IMR-90 (cell line): Measurements from ENCODE around the gene MCTP2. TPM values are rescaled to one million over a fixed set of nuclear protein-coding genes. Genes with fewer than 3 reads are reported as not detected.

Source experiments
- ATAC-seq: fragments of 200-7000 bp; cut with Tn5 transposase; 2 replicates; pipeline ENCODE4 v1.9.1; 2020; ENCODE audit warnings: low read depth, mild to moderate bottlenecking, moderate library complexity
- BruUV-seq: library from RNA; stranded (reverse); fragments of 400-500 nt; replicated peaks from 2 replicates; lab custom pipeline; 2021; lab: Mats Ljungman, UMichigan
- CTCF ChIA-PET: fragments of 300-600 bp; formaldehyde crosslinking; extraction: SDS; loops from one replicate; lab custom pipeline; 2021; ENCODE audit warnings: antibody characterized with exemption; lab: Yijun Ruan, JAX
- POLR2A ChIA-PET: fragments of 300-600 bp; sonication (Branson Sonifier 250); formaldehyde crosslinking; loops from one replicate; lab custom pipeline; 2022; ENCODE audit warnings: antibody characterized with exemption; ENCODE audit not compliant: unreplicated experiment; lab: Charles Lee
- DNase-seq: peaks from one replicate; pipeline ENCODE4 v3.0.0; 2013
- H2AFZ ChIP-seq: replicated peaks from 2 replicates; pipeline ENCODE3; 2013; ENCODE audit warnings: low read length, mild to moderate bottlenecking; ENCODE audit not compliant: poor library complexity
- H2AK5ac ChIP-seq: 2 replicates; pipeline ENCODE4 v1.6.1; 2013; ENCODE audit warnings: low read depth, low read length, inconsistent platforms
- H2AK9ac ChIP-seq: replicated peaks from 2 replicates; pipeline ENCODE3; 2013; ENCODE audit warnings: mild to moderate bottlenecking, low read depth, low read length, moderate library complexity; ENCODE audit not compliant: poor library complexity
- H2BK120ac ChIP-seq: 2 replicates; pipeline ENCODE4 v1.6.1; 2013; ENCODE audit warnings: low read depth, low read length, inconsistent platforms
- H2BK15ac ChIP-seq: 3 replicates; pipeline ENCODE4 v1.6.1; 2013; ENCODE audit warnings: low read depth, low read length, inconsistent platforms
- H2BK20ac ChIP-seq: 2 replicates; pipeline ENCODE4 v1.6.1; 2013; ENCODE audit warnings: low read depth, mild to moderate bottlenecking, inconsistent platforms, low read length, moderate library complexity
- H2BK5ac ChIP-seq: 2 replicates; pipeline ENCODE4 v1.6.1; 2013; ENCODE audit warnings: mild to moderate bottlenecking, low read depth, low read length, inconsistent platforms; ENCODE audit not compliant: poor library complexity, severe bottlenecking
- H3K14ac ChIP-seq: replicated peaks from 2 replicates; pipeline ENCODE4 v1.6.1; 2013; ENCODE audit warnings: low read depth, low read length, inconsistent platforms
- H3K18ac ChIP-seq: 2 replicates; pipeline ENCODE4 v1.6.1; 2013; ENCODE audit warnings: low read depth, low read length, control low read depth
- H3K23ac ChIP-seq: 2 replicates; pipeline ENCODE4 v1.6.1; 2013; ENCODE audit warnings: low read depth, low read length, inconsistent platforms
- H3K27ac ChIP-seq: 2 replicates; pipeline ENCODE4 v1.5.1; 2013; ENCODE audit warnings: mild to moderate bottlenecking, control low read depth, low read length; ENCODE audit not compliant: insufficient read depth
- H3K27me3 ChIP-seq: 2 replicates; pipeline ENCODE4 v1.6.1; 2013; ENCODE audit warnings: low read length; ENCODE audit not compliant: control insufficient read depth, insufficient read depth
- H3K36me3 ChIP-seq: 2 replicates; pipeline ENCODE4 v1.6.1; 2013; ENCODE audit warnings: low read length, mixed read lengths; ENCODE audit not compliant: control insufficient read depth, insufficient read depth
- H3K4ac ChIP-seq: 2 replicates; pipeline ENCODE4 v1.6.1; 2013; ENCODE audit warnings: low read depth, low read length, inconsistent platforms
- H3K4me1 ChIP-seq: 2 replicates; pipeline ENCODE4 v1.6.1; 2013; ENCODE audit warnings: low read length, mixed read lengths; ENCODE audit not compliant: control insufficient read depth, insufficient read depth
- H3K4me2 ChIP-seq: 2 replicates; pipeline ENCODE4 v1.6.1; 2013; ENCODE audit warnings: low read depth, mild to moderate bottlenecking, control low read depth, low read length, moderate library complexity
- H3K4me3 ChIP-seq: 2 replicates; pipeline ENCODE4 v1.5.1; 2013; ENCODE audit warnings: low read depth, mild to moderate bottlenecking, control low read depth, low read length, moderate library complexity; ENCODE audit not compliant: insufficient read depth
- H3K56ac ChIP-seq: 2 replicates; pipeline ENCODE4 v1.6.1; 2013; ENCODE audit warnings: low read length, inconsistent platforms; ENCODE audit not compliant: insufficient read depth; ENCODE audit errors: extremely low read depth
- H3K79me1 ChIP-seq, 2 experiments: 2 replicates each; pipeline ENCODE4 v1.6.1; 2013; ENCODE audit warnings: low read length in 2 of 2, inconsistent platforms in 1 of 2, low read depth in 1 of 2
- H3K9ac ChIP-seq: 2 replicates; pipeline ENCODE4 v1.6.1; 2013; ENCODE audit warnings: low read depth, low read length, control low read depth
- H3K9me1 ChIP-seq: 2 replicates; pipeline ENCODE4 v1.6.1; 2013; ENCODE audit warnings: low read length, inconsistent platforms; ENCODE audit not compliant: insufficient read depth
- H3K9me3 ChIP-seq: 2 replicates; pipeline ENCODE4 v1.6.1; 2013; ENCODE audit warnings: low read length; ENCODE audit not compliant: control insufficient read depth, insufficient read depth
- H4K20me1 ChIP-seq: 2 replicates; pipeline ENCODE4 v1.6.1; 2013; ENCODE audit warnings: low read length, inconsistent platforms; ENCODE audit not compliant: insufficient read depth
- H4K5ac ChIP-seq: 2 replicates; pipeline ENCODE4 v1.6.1; 2013; ENCODE audit warnings: mild to moderate bottlenecking, low read depth, low read length, control low read depth
- H4K8ac ChIP-seq, 2 experiments: 2 replicates each; pipeline ENCODE4 v1.6.1; 2013; ENCODE audit warnings: low read depth in 2 of 2, low read length in 2 of 2, control low read depth in 1 of 2, inconsistent platforms in 1 of 2
- H4K91ac ChIP-seq: 2 replicates; pipeline ENCODE4 v1.6.1; 2013; ENCODE audit warnings: low read depth, low read length, inconsistent platforms; ENCODE audit not compliant: insufficient read depth
- BHLHE40 ChIP-seq: fragments of 150-350 bp; IDR thresholded peaks from 2 replicates; pipeline ENCODE4 v1.6.1; 2016; ENCODE audit warnings: mild to moderate bottlenecking, low read depth, low read length
- CEBPB ChIP-seq: IDR thresholded peaks from 2 replicates; pipeline ENCODE4 v1.6.1; 2012; ENCODE audit warnings: low read depth, low read length, improper control_type of control experiment
- CHD1 ChIP-seq: IDR thresholded peaks from 2 replicates; pipeline ENCODE4 v1.6.1; 2012; ENCODE audit warnings: low read depth, low read length, improper control_type of control experiment
- FOS ChIP-seq: fragments of 150-350 bp; IDR thresholded peaks from 2 replicates; pipeline ENCODE4 v1.6.1; 2016; ENCODE audit warnings: low read depth, low read length
- MAFK ChIP-seq: IDR thresholded peaks from 2 replicates; pipeline ENCODE4 v1.6.1; 2012; ENCODE audit warnings: low read depth, low read length, improper control_type of control experiment
- MAZ ChIP-seq: IDR thresholded peaks from 2 replicates; pipeline ENCODE4 v1.6.1; 2012; ENCODE audit warnings: low read depth, mild to moderate bottlenecking, low read length, improper control_type of control experiment, moderate library complexity, borderline replicate concordance
- MXI1 ChIP-seq: IDR thresholded peaks from 2 replicates; pipeline ENCODE4 v1.6.1; 2012; ENCODE audit warnings: low read depth, mild to moderate bottlenecking, low read length, moderate library complexity, borderline replicate concordance
- NFE2L2 ChIP-seq: fragments of 150-350 bp; IDR thresholded peaks from 2 replicates; pipeline ENCODE4 v1.6.1; 2016; ENCODE audit warnings: low read depth, mild to moderate bottlenecking, low read length
- POLR2A ChIP-seq: IDR thresholded peaks from 2 replicates; pipeline ENCODE4 v1.6.1; 2012; ENCODE audit warnings: mild to moderate bottlenecking, low read depth, low read length
- RAD21 ChIP-seq: IDR thresholded peaks from 2 replicates; pipeline ENCODE4 v1.6.1; 2012; ENCODE audit warnings: low read length, improper control_type of control experiment
- RCOR1 ChIP-seq: IDR thresholded peaks from 2 replicates; pipeline ENCODE4 v1.6.1; 2012; ENCODE audit warnings: mild to moderate bottlenecking, low read length, improper control_type of control experiment; ENCODE audit not compliant: insufficient replicate concordance
- RFX5 ChIP-seq: IDR thresholded peaks from 2 replicates; pipeline ENCODE4 v1.8.0; 2012; ENCODE audit warnings: low read depth, mild to moderate bottlenecking, low read length, moderate library complexity
- SMC3 ChIP-seq: fragments of 150-350 bp; IDR thresholded peaks from 2 replicates; pipeline ENCODE4 v1.6.1; 2016; ENCODE audit warnings: low read depth, mild to moderate bottlenecking, antibody characterized with exemption, low read length, moderate library complexity
- USF2 ChIP-seq: fragments of 150-350 bp; IDR thresholded peaks from 2 replicates; pipeline ENCODE4 v1.6.1; 2017; ENCODE audit warnings: mild to moderate bottlenecking, antibody characterized with exemption, low read length, low read depth
- WGBS, 2 experiments: methylation state at CpG; one replicate each; pipeline versions ENCODE4 v1.1.5 to v1.1.7; 2013; ENCODE audit warnings: missing lambda C conversion rate in 2 of 2; ENCODE audit not compliant: insufficient read length in 1 of 2; ENCODE audit errors: extremely low coverage in 2 of 2; 5-methylcytosine and 5-hydroxymethylcytosine counted together
- dilution Hi-C: fragments of 300-500 bp; cut with HindIII; formaldehyde crosslinking; loops from one replicate; pipeline ENCODE4 v1.14.3; 2018; ENCODE audit warnings: low sequenced_read_pairs; ENCODE audit not compliant: unreplicated experiment
- in situ Hi-C: fragments of 300-500 bp; cut with MboI; formaldehyde crosslinking; loops from 3 replicates; pipeline ENCODE4 v1.14.3; 2019; ENCODE audit warnings: low sequenced_read_pairs, inconsistent platforms, mixed read lengths
- intact Hi-C: fragments of 100-400 bp; cut with micrococcal nuclease; formaldehyde crosslinking; loops from 2 replicates; pipeline ENCODE4 v1.10.0; 2022
- polyA plus RNA-seq, 3 experiments: library from polyadenylated mRNA; depleted of rRNA; stranded (reverse); fragments of >200 nt; gene quantifications; 2 replicates each; pipeline ENCODE4 v1.2.3, GENCODE V29; 2012; ENCODE audit warnings: low replicate concordance in 1 of 3
- total RNA-seq: library from RNA; depleted of rRNA; stranded (reverse); fragments of >200 nt; gene quantifications from 2 replicates; pipeline ENCODE4 v1.2.3, GENCODE V29; 2012
- TF ChIP-seq, protein P1 (sequence below): fragments of 150-350 bp; IDR thresholded peaks from 2 replicates; pipeline ENCODE4 v1.6.1; 2016; ENCODE audit warnings: low read depth, mild to moderate bottlenecking, low read length, moderate library complexity, borderline replicate concordance
- TF ChIP-seq, protein P2 (sequence below): conservative IDR thresholded peaks from 2 replicates; pipeline ENCODE4 v1.5.1; 2012; ENCODE audit warnings: mild to moderate bottlenecking, low read depth, low read length, improper control_type of control experiment

MCTP2 gene
- total and polyA plus RNA-seq, 2 of the 4 experiments (the other 2 are of a cell fraction), result 5.1 to 9.9 TPM

GRCh38 chr15:94317211-94317610 is 85.8 kb downstream of the MCTP2 start:
- ChIA-PET CTCF (no interaction called here), POLR2A (no interaction called here)
- Histone ChIP-seq H3K4me3 (no peak overlapping the region), H4K20me1 (no peaks in the 10 kb centered on the region), H4K8ac (no peak overlapping the region), H2BK5ac (no peak overlapping the region), H3K79me1 (no peaks in the 10 kb centered on the region), H3K27me3 (no peaks in the 10 kb centered on the region), H2AK5ac (no peak overlapping the region), H2AFZ (no peak overlapping the region), H3K14ac (no peak overlapping the region), H3K9me3 (peaks cover 2% of the 10 kb centered on the region; the same call in 1 of the 2 replicates), H3K23ac (no peak overlapping the region), H2AK9ac (no peak overlapping the region), H3K36me3 (peaks cover 3% of the 10 kb centered on the region; the same call in 1 of the 2 replicates), H2BK15ac (no peak overlapping the region), H3K56ac (no peak overlapping the region), H4K5ac (no peak overlapping the region), H3K4me2 (no peak overlapping the region), H3K27ac (no peak overlapping the region), H3K4ac (no peak overlapping the region), H2BK20ac (no peak overlapping the region), H2BK120ac (no peak overlapping the region), H3K4me1 (peaks cover 3% of the 10 kb centered on the region; the same call in 1 of the 2 replicates), H4K91ac (no peak overlapping the region), H3K9ac (no peak overlapping the region), H3K18ac (no peak overlapping the region), H3K9me1 (no peaks in the 10 kb centered on the region)
- no peak for DNase-seq
- no TSS peak for BruUV-seq
- intact Hi-C loops, result no loop called here
- in situ Hi-C loops, result no loop called here
- WGBS, 2 experiments, result 56% methylated on average over 3 of the region's 5 CpGs; no CpG with 5 or more reads in 1 of the 2 experiments
- no peak for ATAC-seq
- dilution Hi-C loops, result no loop called here
- TF ChIP-seq NFE2L2 (no peak), FOS (no peak), BHLHE40 (no peak), MAZ (no peak), MXI1 (no peak), MAFK (no peak), CEBPB (no peak), RCOR1 (no peak), RFX5 (no peak), RAD21 (no peak), USF2 (no peak), POLR2A (no peak), SMC3 (no peak), CHD1 (no peak)
- TF ChIP-seq, protein P1, sequence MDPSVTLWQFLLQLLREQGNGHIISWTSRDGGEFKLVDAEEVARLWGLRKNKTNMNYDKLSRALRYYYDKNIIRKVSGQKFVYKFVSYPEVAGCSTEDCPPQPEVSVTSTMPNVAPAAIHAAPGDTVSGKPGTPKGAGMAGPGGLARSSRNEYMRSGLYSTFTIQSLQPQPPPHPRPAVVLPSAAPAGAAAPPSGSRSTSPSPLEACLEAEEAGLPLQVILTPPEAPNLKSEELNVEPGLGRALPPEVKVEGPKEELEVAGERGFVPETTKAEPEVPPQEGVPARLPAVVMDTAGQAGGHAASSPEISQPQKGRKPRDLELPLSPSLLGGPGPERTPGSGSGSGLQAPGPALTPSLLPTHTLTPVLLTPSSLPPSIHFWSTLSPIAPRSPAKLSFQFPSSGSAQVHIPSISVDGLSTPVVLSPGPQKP, result no peak
- TF ChIP-seq, protein P2, sequence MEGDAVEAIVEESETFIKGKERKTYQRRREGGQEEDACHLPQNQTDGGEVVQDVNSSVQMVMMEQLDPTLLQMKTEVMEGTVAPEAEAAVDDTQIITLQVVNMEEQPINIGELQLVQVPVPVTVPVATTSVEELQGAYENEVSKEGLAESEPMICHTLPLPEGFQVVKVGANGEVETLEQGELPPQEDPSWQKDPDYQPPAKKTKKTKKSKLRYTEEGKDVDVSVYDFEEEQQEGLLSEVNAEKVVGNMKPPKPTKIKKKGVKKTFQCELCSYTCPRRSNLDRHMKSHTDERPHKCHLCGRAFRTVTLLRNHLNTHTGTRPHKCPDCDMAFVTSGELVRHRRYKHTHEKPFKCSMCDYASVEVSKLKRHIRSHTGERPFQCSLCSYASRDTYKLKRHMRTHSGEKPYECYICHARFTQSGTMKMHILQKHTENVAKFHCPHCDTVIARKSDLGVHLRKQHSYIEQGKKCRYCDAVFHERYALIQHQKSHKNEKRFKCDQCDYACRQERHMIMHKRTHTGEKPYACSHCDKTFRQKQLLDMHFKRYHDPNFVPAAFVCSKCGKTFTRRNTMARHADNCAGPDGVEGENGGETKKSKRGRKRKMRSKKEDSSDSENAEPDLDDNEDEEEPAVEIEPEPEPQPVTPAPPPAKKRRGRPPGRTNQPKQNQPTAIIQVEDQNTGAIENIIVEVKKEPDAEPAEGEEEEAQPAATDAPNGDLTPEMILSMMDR, result no peak
